Activated CD8-positive, alpha-beta T cell treated with anti-CD3 and anti-CD28 coated beads, Interleukin-2, amount 10 ng/mL, durations not matched to agents 7 days and 5 days (primary cell): ENCODE results near the gene KIF13A. TPM values are rescaled to one million over a fixed set of nuclear protein-coding genes. Genes with fewer than 3 reads are reported as not detected.
"Not testable (repeated sequence)": the region's sequence is repeated elsewhere in the genome, so short reads cannot be mapped to it uniquely, and the experiment has no call there.

Source experiments
- ATAC-seq: fragments of 150-1000 bp; cut with Tn5 transposase; one replicate; pipeline ENCODE4 v1.10.0; 2021; ENCODE audit warnings: moderate library complexity
- CTCF ChIA-PET: fragments of 350-600 bp; sonication (Branson Sonifier 250); formaldehyde crosslinking; loops from one replicate; lab custom pipeline; 2021; ENCODE audit warnings: antibody characterized with exemption; lab: Charles Lee
- POLR2A ChIA-PET: fragments of 350-600 bp; sonication (Branson Sonifier 250); formaldehyde crosslinking; loops from one replicate; lab custom pipeline; 2021; ENCODE audit warnings: antibody characterized with exemption; lab: Charles Lee
- DNase-seq: peaks from one replicate; pipeline ENCODE4 v3.0.0-alpha.2; 2020
- H3K27ac Mint-ChIP-seq: one replicate; pipeline ENCODE4 v1.8.0; 2021; ENCODE audit warnings: mild to moderate bottlenecking, mixed read lengths
- H3K27me3 Mint-ChIP-seq: one replicate; pipeline ENCODE4 v1.8.0; 2021; ENCODE audit warnings: low read depth, mixed read lengths
- H3K36me3 Mint-ChIP-seq: one replicate; pipeline ENCODE4 v1.8.0; 2021; ENCODE audit warnings: low read depth, mixed read lengths
- H3K4me1 Mint-ChIP-seq: one replicate; pipeline ENCODE4 v1.8.0; 2021; ENCODE audit warnings: low read depth, mixed read lengths
- H3K4me3 Mint-ChIP-seq: one replicate; pipeline ENCODE4 v1.8.0; 2021; ENCODE audit warnings: mild to moderate bottlenecking, mixed read lengths
- H3K9me3 Mint-ChIP-seq: one replicate; pipeline ENCODE4 v1.8.0; 2022; ENCODE audit warnings: mixed read lengths; ENCODE audit not compliant: insufficient read depth
- total RNA-seq, 2 experiments: library from RNA; stranded (reverse); gene quantifications; one replicate each; pipeline ENCODE4 v1.2.3, GENCODE V29; 2021

The KIF13A gene
- total RNA-seq, 2 experiments from 2014 or later, result not detected

DNA sequence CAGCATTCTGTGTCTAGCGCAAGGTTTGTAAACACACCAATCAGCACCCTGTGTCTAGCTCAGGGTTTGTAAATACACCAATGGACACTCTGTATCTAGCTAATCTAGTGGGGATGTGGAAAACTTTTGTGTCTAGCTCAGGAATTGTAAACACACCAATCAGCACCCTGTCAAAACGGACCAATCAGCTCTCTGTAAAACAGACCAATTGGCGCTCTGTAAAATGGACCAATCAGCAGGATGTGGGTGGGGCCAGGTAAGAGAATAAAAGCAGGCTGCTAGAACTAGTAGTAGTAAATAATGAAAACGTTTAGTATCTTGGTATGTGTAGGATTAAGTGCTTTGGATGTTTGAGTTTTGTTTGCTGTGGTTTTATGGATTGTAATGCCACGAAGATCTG is 33.1 kb upstream of the KIF13A start:
- H3K4me3 Mint-ChIP-seq, CTCF ChIA-PET, DNase-seq, POLR2A ChIA-PET, ATAC-seq, H3K36me3 Mint-ChIP-seq, H3K27me3 Mint-ChIP-seq, H3K9me3 Mint-ChIP-seq, H3K27ac Mint-ChIP-seq, H3K4me1 Mint-ChIP-seq: not testable (repeated sequence)

DNA sequence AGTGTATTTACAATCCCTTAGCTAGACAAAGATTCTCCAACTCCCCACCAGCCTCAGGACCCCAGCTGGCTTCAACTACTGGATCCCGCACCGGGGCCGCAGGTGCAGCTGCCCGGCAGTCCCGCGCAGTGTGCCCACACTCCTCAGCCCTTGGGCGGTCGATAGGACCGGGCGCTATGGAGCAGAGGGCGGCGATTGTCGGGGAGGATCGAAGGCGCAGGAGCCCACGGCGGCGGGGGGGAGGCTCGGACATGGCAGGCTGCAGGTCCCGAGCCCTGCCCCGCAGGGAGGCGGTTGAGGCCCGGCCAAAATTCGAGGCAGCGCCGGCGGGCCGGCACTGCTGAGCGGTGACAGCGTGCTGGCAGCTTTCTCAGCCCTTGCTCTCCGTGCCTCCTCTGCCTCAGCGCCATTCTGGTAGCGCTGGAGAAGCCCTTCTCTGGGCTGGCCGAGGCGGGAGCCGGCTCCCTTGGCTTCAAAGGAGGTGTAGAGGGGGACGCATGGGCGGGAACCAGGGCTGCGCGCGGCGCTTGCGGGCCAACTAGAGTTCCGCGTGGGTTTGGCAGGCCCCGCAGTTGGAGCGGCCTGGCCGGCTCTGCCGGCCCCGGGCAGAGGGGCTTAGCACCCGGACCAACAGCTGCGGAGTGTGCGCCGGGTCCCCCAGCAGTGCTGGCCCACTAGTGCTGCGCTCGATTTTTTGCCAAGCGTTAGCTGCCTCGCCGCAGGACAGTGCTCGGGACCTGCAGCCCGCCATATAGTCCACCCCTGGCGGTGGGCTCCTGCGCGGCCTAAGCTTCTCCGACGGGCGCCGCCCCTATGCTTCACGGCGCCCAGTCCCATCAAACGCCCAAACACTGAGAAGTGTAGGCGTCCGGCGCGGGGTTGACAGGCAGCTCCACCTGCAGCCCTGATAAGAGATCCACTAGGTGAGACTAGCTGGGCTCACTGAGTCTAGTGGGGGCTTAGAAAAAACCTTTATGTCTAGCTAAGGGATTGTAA is 32.4 kb upstream of the KIF13A start:
- Mint-ChIP-seq H3K36me3 (no peaks in the 10 kb centered on the region), H3K9me3 (no peaks in the 10 kb centered on the region), H3K27ac (no peak overlapping the region), H3K4me3 (no peak overlapping the region), H3K27me3 (peaks cover 4% of the 10 kb centered on the region), H3K4me1 (no peaks in the 10 kb centered on the region)
- DNase-seq (no peak), ATAC-seq (no peak)
- POLR2A ChIA-PET, result no interaction called here
- CTCF ChIA-PET, result no interaction called here

DNA sequence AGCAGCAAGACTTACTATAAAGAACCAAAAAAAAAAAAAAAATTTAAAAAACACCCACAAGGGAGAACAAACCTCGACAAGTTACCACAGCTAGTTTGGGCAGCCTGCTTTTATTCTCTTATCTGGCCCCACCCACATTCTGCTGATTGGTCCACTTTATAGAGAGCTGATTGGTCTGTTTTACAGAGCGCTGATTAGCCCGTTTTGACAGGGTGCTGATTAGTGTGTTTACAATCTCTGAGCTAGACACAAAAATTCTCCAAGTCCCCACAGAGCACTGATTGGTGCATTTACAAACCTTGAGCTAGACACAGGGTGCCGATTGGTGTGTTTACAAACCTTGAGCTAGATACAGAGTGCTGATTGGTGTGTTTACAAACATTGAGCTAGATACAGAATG is 31.7 kb upstream of the KIF13A start:
- CTCF ChIA-PET, H3K9me3 Mint-ChIP-seq: not testable (repeated sequence)

DNA sequence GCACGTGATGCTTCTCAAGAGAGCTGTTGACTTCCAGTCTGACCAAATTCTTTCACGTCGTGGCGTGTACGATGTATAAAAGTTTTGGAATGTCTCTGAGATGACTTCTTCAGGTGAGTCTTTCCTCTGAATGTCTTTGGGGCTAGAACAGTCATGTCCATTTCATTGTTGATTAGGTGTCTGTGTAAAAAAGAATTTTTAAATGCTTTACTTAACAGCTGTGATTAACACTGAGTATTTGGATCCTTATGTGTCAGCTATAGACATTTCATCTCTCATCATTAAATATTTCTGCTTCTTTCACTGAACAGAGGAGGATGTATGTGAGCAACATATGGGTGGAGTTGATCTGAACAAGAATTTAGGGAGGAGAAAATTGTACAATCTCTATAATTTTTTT is 29.3 kb upstream of the KIF13A start:
- POLR2A ChIA-PET, result no interaction called here
- CTCF ChIA-PET, result no interaction called here

More for the DNA sequence above, 31.7 kb upstream of the KIF13A start:
- POLR2A ChIA-PET, ATAC-seq, H3K27ac Mint-ChIP-seq, H3K36me3 Mint-ChIP-seq, H3K27me3 Mint-ChIP-seq, H3K4me3 Mint-ChIP-seq, DNase-seq, H3K4me1 Mint-ChIP-seq: not testable (repeated sequence)

DNA sequence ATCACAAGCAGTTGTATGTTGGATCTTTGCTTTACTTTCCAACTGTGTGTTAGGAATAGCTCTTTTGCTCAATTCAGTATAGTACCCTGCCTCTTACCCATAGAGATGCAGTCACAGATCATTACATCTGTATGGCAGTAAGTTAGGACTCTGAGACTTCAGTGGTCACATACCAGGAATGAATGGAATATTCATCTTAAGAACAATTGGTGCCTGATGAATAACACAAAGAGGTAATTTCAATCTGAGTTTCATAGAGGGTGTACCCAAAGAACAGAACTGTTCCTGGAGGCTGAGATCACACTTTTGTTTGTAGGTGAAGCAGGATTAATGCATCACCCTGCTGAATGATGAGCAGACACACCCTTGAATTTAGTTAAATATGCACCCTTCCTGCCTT is 28.7 kb upstream of the KIF13A start:
- ATAC-seq (no peak), DNase-seq (no peak)
- Mint-ChIP-seq H3K4me1 (no peaks in the 10 kb centered on the region), H3K4me3 (no peak overlapping the region), H3K36me3 (no peaks in the 10 kb centered on the region), H3K9me3 (no peaks in the 10 kb centered on the region), H3K27me3 (peaks cover 4% of the 10 kb centered on the region), H3K27ac (no peak overlapping the region)
- ChIA-PET POLR2A (no interaction called here), CTCF (no interaction called here)

More for the DNA sequence above, 29.3 kb upstream of the KIF13A start:
- H3K4me3 Mint-ChIP-seq, result no peak overlapping the region
- no peaks in the 10 kb centered on the region for H3K36me3 Mint-ChIP-seq
- peaks cover 4% of the 10 kb centered on the region for H3K27me3 Mint-ChIP-seq
- H3K4me1 Mint-ChIP-seq, result no peaks in the 10 kb centered on the region
- DNase-seq, result no peak
- no peak overlapping the region for H3K27ac Mint-ChIP-seq
- ATAC-seq, result no peak
- H3K9me3 Mint-ChIP-seq, result no peaks in the 10 kb centered on the region

DNA sequence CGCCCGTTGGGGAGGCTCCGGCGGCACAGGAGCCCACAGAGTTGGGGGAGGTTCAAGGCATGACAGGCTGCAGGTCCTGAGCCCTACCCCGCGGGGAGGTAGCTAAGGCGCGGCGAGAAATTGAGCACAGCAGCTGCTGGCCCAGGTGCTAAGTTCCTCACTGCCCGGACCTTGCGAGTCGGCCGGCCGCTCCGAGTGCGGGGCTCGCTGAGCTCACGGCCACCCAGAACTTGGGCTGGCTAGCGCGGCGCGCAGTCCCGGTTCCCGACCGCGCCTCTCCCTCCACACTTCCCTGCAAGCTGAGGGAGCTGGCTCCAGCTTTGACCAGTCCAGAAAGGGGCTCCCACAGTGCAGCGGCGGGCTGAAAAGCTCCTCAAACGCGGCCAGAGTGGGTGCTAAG is 23.9 kb upstream of the KIF13A start:
- H3K36me3 Mint-ChIP-seq, result no peaks in the 10 kb centered on the region
- no peaks in the 10 kb centered on the region for H3K9me3 Mint-ChIP-seq
- no peak for ATAC-seq
- ChIA-PET CTCF (no interaction called here), POLR2A (no interaction called here)
- no peak overlapping the region for H3K4me3 Mint-ChIP-seq
- no peak for DNase-seq
- no peak overlapping the region for H3K27ac Mint-ChIP-seq
- no peaks in the 10 kb centered on the region for H3K4me1 Mint-ChIP-seq
- H3K27me3 Mint-ChIP-seq, result peaks cover 6% of the 10 kb centered on the region

DNA sequence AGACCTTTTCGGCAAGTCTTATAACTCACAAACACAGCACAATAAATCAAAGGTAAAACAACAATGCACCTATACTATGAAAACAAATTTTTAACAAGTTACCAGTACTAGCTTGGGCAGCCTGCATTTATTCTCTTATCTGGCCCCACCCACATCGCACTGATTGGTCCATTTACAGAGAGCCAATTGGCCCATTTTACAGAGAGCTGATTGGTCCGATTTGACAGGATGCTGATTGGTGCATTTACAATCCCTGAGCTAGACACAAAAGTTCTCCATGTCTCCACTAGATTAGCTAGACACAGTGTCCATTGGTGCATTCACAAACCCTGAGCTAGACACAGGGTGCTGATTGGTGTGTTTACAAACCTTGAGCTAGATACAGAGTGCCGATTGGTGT is 23.1 kb upstream of the KIF13A start:
- H3K27me3 Mint-ChIP-seq, DNase-seq, H3K4me1 Mint-ChIP-seq, POLR2A ChIA-PET, H3K36me3 Mint-ChIP-seq, H3K9me3 Mint-ChIP-seq, CTCF ChIA-PET, H3K27ac Mint-ChIP-seq, H3K4me3 Mint-ChIP-seq, ATAC-seq: not testable (repeated sequence)

DNA sequence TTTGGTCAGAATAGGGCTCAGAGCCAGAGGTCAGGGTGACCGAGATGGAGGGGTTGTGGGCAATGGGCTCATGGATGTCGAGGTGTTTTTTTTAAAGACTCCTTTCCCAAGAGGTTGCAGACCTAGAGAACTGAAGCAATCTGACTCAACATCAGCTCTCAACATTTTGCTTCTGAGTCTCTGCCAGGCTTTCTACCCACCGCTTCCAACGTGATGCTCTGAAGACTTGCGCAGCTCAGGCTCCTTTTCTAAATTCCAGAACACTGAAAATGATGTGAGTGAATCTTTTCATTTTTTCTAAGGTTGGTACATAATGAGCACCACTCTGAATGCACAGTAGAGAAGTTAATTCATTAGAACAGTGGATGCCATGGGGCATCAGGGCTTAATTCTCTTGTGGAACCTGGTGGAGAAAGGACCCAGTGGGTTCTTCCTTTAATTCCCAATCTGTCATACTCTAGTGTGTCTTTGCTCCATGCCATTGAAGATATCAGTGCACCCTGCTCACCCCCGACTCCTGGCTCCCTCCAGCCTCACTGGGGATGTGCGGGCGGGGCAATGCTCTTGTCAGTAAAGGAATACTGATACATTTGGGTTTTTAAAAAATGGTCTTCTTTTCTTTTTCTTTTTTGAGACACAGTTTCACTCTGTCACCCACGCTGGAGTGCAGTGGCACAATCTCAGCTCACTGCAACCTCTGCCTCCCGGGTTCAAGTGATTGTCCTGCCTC is 17.0 kb upstream of the KIF13A start:
- Mint-ChIP-seq H3K4me1 (no peaks in the 10 kb centered on the region), H3K27me3 (peaks cover 11% of the 10 kb centered on the region), H3K4me3 (no peak overlapping the region), H3K27ac (no peak overlapping the region), H3K36me3 (no peaks in the 10 kb centered on the region), H3K9me3 (no peaks in the 10 kb centered on the region)
- ChIA-PET CTCF (no interaction called here), POLR2A (no interaction called here)
- ATAC-seq (no peak), DNase-seq (no peak)

DNA sequence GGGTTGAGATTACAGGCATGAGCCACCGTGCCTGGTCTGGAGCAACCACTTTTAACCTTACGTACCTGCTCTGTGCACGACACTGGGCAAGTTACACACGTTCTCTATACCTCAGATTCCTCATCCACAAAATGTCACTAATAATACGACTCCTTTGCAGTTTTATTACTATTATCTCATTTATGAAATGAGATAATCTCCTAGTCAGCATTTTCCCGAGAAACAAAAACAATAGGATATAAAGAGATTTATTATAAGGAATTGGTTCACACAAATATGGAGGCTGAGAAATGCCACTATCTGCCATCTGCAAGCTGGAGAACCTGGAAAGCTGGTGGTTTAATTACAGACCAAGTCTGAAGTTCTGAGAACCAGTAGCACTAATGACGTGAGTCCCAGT is 12.0 kb upstream of the KIF13A start:
- H3K4me3 Mint-ChIP-seq, result no peak overlapping the region
- H3K4me1 Mint-ChIP-seq, result no peaks in the 10 kb centered on the region
- no peaks in the 10 kb centered on the region for H3K36me3 Mint-ChIP-seq
- peaks cover 27% of the 10 kb centered on the region for H3K27me3 Mint-ChIP-seq
- ATAC-seq (no peak), DNase-seq (no peak)
- ChIA-PET CTCF (no interaction called here), POLR2A (no interaction called here)
- H3K27ac Mint-ChIP-seq, result no peak overlapping the region
- no peaks in the 10 kb centered on the region for H3K9me3 Mint-ChIP-seq

DNA sequence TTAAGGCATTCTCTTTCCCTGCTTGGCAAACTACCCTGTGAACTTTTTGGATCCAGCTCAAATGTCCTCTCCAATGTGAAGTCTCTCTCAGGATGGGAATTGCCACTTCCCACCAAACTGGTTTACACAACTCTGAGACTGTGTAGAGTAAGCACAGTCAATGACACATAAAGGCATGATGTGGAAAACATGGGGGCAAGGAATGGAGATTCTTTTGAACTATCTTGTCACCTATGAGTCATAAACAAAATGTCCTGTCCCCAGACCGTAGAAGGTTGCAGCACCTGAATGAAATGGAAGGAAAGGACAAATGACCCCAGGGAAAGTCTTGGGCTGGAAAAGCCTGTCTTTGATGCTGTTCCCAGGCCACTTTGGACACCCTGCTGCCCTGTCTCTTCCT is 11.0 kb upstream of the KIF13A start:
- Mint-ChIP-seq H3K4me1 (no peaks in the 10 kb centered on the region), H3K36me3 (no peaks in the 10 kb centered on the region), H3K27me3 (peaks cover 27% of the 10 kb centered on the region), H3K9me3 (no peaks in the 10 kb centered on the region), H3K27ac (no peak overlapping the region), H3K4me3 (no peak overlapping the region)
- DNase-seq (no peak), ATAC-seq (no peak)
- ChIA-PET CTCF (no interaction called here), POLR2A (no interaction called here)

DNA sequence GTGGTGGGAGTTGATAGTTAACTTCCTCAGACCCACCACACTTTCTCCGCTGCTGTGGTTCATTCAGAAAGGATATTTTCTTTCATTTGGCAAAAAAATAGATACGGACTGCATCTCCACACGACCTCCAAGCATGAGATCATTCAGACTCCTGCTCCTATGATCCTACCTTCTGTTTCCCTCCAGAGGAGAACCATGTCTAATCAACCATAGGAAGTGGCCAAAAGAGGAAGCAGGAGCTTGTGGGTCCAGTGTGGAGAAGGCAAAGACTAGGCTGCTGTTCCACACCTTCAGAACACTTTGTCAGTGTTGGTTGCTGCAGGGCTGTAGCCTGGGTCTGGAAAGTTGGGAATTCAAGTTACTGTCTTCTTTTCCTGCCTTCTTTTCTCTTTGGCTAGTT is 10.6 kb upstream of the KIF13A start:
- peaks cover 27% of the 10 kb centered on the region for H3K27me3 Mint-ChIP-seq

DNA sequence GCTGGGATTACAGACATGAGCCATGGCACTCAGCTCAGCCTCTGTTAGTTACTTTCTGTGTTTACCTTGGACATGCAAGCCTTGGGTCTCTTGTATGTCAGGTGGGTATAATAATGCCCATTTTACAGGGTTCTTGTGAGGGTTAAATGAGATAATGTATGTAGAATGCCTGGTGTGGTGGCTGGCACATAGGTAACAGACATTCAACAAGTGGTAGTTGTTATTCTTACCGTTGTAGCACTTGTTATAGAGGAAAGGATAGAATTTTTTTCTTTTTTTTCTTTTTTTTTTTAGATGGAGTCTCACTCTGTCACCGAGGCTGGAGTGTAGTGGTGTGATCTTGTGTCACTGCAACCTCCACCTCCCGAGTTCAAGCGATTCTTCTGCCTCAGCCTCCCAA is 8.0 kb upstream of the KIF13A start:
- no peaks in the 10 kb centered on the region for H3K36me3 Mint-ChIP-seq
- H3K9me3 Mint-ChIP-seq, result no peaks in the 10 kb centered on the region
- no peak overlapping the region for H3K27ac Mint-ChIP-seq
- no peak for ATAC-seq
- H3K4me3 Mint-ChIP-seq, result no peak overlapping the region
- no peaks in the 10 kb centered on the region for H3K4me1 Mint-ChIP-seq
- DNase-seq, result no peak
- CTCF ChIA-PET, result no interaction called here
- POLR2A ChIA-PET, result no interaction called here
- peaks cover 33% of the 10 kb centered on the region for H3K27me3 Mint-ChIP-seq

More for the DNA sequence above, 10.6 kb upstream of the KIF13A start:
- Mint-ChIP-seq H3K4me3 (no peak overlapping the region), H3K27ac (no peak overlapping the region), H3K4me1 (no peaks in the 10 kb centered on the region), H3K9me3 (no peaks in the 10 kb centered on the region), H3K36me3 (no peaks in the 10 kb centered on the region)
- ATAC-seq (no peak), DNase-seq (no peak)
- ChIA-PET CTCF (no interaction called here), POLR2A (no interaction called here)
